ENCODE results near the gene PPP4R1. TPM values are rescaled to one million over a fixed set of nuclear protein-coding genes. Genes with fewer than 3 reads are reported as not detected.

Gene PPP4R1
- total RNA-seq, 1 experiment from 2014 or later = 106 TPM

- no peak overlapping the region for H2BK120ac ChIP-seq (ENCODE audit: low read depth, low read length, poor library complexity, severe bottlenecking)
- H3K56ac ChIP-seq (ENCODE audit: insufficient read length, low read depth, low read length) = no peak overlapping the region
- H3T11ph ChIP-seq (ENCODE audit: low read length) = no peak overlapping the region
- Mint-ChIP-seq H3K4me1 (peaks cover 44 to 52% of the 10 kb centered on the region in 2 experiments), H3K4me3 (peak overlapping the region; percentile 88 to 90), H3K36me3 (ENCODE audit: insufficient read depth in 1 of 3, low read depth in 3 of 3) (peaks cover 14 to 16% (median 15%) of the 10 kb centered on the region in 3 experiments; a peak in 6 of 7 replicates), H3K9me3 (no peaks in the 10 kb centered on the region; a peak in 1 of 5 replicates), H3K27me3 (ENCODE audit: low read depth) (no peaks in the 10 kb centered on the region), H3K27ac (no peak overlapping the region)
- TF ChIP-seq, protein P1, sequence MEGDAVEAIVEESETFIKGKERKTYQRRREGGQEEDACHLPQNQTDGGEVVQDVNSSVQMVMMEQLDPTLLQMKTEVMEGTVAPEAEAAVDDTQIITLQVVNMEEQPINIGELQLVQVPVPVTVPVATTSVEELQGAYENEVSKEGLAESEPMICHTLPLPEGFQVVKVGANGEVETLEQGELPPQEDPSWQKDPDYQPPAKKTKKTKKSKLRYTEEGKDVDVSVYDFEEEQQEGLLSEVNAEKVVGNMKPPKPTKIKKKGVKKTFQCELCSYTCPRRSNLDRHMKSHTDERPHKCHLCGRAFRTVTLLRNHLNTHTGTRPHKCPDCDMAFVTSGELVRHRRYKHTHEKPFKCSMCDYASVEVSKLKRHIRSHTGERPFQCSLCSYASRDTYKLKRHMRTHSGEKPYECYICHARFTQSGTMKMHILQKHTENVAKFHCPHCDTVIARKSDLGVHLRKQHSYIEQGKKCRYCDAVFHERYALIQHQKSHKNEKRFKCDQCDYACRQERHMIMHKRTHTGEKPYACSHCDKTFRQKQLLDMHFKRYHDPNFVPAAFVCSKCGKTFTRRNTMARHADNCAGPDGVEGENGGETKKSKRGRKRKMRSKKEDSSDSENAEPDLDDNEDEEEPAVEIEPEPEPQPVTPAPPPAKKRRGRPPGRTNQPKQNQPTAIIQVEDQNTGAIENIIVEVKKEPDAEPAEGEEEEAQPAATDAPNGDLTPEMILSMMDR (conservative IDR thresholded peaks at IDR 0.05) = no peak
- H3K23me2 ChIP-seq (ENCODE audit: insufficient read length, low read depth, low read length, poor library complexity, severe bottlenecking) = no peaks in the 10 kb centered on the region
- WGBS (ENCODE audit: extremely low coverage, insufficient read length, low lambda C conversion rate) = no CpG with 5 or more reads among the region's 3 CpGs
- no peak overlapping the region for H3K23ac ChIP-seq (ENCODE audit: insufficient read length, low read depth, low read length)
- DNase-seq = no peak
- H3K27me3 ChIP-seq (ENCODE audit: insufficient read depth, low read length) = no peaks in the 10 kb centered on the region
- H4K8ac ChIP-seq (replicated peaks; ENCODE audit: insufficient read length, low read depth, low read length) = no peak overlapping the region
- no peaks in the 10 kb centered on the region for H3K9me3 ChIP-seq (ENCODE audit: control insufficient read depth, low read depth, low read length)
- no peak overlapping the region for H3K27ac ChIP-seq (ENCODE audit: insufficient read length, low read depth, low read length)
- H2BK12ac ChIP-seq (ENCODE audit: insufficient read length, low read depth, low read length) = no peak overlapping the region
- H3K4ac ChIP-seq (ENCODE audit: low read depth, low read length) = no peak overlapping the region
- H2BK15ac ChIP-seq (ENCODE audit: low read depth, low read length) = no peak overlapping the region
- peaks cover 5% of the 10 kb centered on the region; the same call in 1 of the 2 replicates for H3K4me1 ChIP-seq (ENCODE audit: insufficient read depth, low read length)
- H2BK5ac ChIP-seq (ENCODE audit: insufficient read length, low read length) = no peak overlapping the region
- no peak overlapping the region for H2AK5ac ChIP-seq (ENCODE audit: insufficient read length, low read length)
- no peak overlapping the region for H2AFZ ChIP-seq (ENCODE audit: low read length)
- H4K5ac ChIP-seq (ENCODE audit: insufficient read length, low read depth, low read length) = no peak overlapping the region
- H4K91ac ChIP-seq (ENCODE audit: insufficient read length, low read depth, low read length) = no peak overlapping the region
- H3K9ac ChIP-seq (ENCODE audit: extremely low read depth, insufficient read length, low read length) = no peak overlapping the region
- peak overlapping the region; percentile 76 for H3K4me2 ChIP-seq (ENCODE audit: insufficient read depth, insufficient read length, low read length)
- no peak overlapping the region for H2BK20ac ChIP-seq (ENCODE audit: low read depth, low read length, poor library complexity, severe bottlenecking)
- peaks cover 20% of the 10 kb centered on the region for H3K79me2 ChIP-seq (ENCODE audit: insufficient read depth, low read length)
- H3K14ac ChIP-seq (ENCODE audit: insufficient read depth, low read length) = no peak overlapping the region
- H3K79me1 ChIP-seq (ENCODE audit: insufficient read depth, low read depth, low read length, poor library complexity, severe bottlenecking) = peaks cover 2% of the 10 kb centered on the region
- H4K20me1 ChIP-seq (ENCODE audit: control insufficient read depth, insufficient read depth, insufficient read length) = no peaks in the 10 kb centered on the region
- no peak overlapping the region for H3K18ac ChIP-seq (ENCODE audit: insufficient read length, low read depth, low read length)
Observed at GRCh38 chr18:9612977-9613376, 1.4 kb downstream of the PPP4R1 start.

Data from H9 (cell line).